Measurements from ENCODE around the gene SMARCD1.

The SMARCD1 gene

DNA sequence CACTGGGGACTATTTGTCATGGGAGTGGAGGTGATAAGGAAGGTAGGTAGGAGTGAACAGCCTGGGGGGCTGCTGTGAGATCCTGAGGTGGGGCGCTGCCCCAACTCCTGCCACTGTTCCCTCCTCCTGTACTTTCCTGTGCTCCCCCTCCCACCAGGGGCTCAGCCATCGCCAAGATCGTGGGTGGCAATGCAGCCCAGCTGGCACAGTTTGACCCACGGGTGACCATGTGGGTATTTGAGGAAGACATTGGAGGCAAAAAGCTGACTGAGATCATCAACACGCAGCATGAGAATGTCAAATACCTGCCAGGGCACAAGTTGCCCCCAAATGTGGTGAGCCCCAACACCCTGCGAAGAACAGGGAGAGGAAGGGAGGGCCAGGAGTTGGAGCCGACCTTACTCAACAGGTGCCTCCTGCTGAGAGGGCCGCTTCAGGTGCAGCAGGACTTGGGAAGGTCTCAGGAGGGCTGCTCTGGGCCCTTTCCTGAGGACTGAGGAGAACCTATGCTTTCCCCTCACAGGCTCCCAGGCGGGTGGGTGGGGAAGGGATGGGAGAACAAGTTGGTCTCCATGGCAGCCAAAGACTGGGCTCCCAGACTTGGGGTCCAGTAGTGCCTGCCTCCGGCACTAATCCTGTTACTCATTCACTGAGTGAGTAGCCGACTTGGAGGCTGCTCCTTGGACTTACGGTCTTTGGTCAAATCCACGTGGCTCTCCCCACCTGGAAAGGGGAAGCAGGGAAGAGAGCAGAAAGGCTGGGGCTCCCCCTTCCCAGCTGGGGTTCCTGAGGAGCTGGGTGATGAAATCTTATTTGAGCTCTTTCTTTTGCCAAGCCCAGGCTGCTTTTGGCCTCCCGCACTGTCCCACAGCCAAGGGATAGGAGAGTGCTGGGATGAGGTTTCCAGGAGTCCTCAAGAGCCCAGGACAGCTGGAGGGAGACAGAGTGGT, 19.6 kb downstream of the SMARCD1 start:
- DNase-seq = no peak

DNA sequence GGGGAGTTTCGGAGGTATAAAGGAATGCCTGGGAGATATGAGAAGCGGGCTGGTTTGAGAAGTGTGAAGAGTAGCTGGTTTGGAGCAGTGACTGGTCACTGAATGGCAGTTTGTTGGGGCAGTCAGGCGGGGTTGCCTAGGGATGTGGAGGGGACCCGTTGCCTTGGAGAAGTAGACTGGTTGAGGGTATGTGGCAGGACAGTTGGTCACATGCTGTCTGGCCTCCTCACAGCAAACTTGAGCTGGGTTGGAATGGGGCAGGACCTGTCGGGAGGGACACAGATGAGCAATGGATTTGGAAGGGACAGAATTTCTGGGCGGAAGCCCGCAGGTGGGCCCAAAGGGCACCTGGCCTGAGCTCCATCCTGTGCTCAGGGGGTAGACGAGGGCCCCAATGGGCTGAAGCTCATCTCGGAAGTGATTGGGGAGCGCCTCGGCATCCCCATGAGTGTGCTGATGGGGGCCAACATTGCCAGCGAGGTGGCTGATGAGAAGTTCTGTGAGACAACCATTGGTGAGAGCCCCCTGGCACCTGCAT, 20.8 kb downstream of the SMARCD1 start:
- DNase-seq = no peak

DNA sequence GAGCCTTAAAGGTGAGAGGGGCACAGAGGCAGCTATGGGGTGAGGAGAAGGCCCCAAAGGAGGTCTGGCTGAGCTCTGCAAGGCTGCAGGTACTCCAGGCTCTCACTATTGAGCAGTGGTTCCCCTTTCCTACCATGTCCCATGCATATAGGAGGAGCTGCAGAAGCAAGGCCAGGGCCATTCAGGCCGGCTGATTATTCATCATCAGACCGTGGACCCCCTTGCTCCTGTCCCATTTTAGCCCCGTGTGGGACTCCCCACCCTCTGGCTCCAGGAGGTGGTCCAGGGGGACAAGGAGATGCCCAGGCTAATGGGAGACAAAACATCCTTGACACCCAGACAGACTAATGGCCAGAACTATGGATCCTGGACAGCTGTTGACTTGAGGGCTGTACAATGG, 21.8 kb downstream of the SMARCD1 start:
- DNase-seq = no peak

DNA sequence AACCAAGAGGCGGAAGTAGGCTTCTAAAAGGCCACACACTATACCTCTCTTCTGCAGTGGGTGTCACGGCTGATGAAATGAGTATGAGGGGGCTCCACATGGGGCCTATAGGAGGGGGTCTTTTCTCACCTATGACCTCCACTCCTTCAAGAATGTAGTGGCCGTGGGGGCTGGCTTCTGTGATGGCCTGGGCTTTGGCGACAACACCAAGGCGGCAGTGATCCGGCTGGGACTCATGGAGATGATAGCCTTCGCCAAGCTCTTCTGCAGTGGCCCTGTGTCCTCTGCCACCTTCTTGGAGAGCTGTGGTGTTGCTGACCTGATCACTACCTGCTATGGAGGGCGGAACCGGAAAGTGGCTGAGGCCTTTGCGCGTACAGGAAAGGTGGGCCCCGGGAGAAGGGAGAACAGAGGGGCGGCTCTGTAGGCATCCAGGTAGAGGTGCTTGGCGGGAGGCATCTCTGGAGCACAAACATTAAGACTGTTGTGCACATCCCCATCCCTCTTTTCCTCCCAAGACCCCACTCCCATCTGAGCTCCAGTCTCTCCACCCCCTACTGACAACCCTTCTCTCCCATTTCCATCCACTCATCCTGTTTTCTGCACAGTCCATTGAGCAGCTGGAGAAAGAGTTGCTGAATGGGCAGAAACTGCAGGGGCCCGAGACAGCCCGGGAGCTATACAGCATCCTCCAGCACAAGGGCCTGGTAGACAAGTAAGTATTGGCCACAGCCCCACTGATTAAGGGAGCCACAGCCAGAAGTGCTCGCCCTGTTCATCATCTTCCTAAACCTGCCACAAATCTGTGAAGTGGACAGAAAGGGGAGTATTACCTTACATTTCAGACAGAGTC, 22.5 kb downstream of the SMARCD1 start:
- no peak for DNase-seq

DNA sequence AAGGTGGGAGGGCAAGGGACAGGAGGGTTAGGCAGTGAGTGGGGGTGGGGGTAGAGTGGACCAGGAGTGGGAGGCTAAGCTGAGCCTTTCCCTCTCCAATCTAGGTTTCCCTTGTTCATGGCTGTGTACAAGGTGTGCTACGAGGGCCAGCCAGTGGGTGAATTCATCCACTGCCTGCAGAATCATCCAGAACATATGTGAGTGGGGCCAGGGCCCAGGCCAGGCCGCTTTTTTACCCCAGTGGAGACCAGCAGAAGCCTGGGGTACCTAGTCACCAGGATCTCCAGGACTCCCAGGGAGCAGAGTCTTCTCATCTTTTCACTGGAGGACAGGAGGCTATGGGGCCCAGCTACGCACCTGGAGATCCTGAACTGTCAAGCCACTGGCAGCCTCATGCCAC, 24.2 kb downstream of the SMARCD1 start:
- DNase-seq = no peak

DNA sequence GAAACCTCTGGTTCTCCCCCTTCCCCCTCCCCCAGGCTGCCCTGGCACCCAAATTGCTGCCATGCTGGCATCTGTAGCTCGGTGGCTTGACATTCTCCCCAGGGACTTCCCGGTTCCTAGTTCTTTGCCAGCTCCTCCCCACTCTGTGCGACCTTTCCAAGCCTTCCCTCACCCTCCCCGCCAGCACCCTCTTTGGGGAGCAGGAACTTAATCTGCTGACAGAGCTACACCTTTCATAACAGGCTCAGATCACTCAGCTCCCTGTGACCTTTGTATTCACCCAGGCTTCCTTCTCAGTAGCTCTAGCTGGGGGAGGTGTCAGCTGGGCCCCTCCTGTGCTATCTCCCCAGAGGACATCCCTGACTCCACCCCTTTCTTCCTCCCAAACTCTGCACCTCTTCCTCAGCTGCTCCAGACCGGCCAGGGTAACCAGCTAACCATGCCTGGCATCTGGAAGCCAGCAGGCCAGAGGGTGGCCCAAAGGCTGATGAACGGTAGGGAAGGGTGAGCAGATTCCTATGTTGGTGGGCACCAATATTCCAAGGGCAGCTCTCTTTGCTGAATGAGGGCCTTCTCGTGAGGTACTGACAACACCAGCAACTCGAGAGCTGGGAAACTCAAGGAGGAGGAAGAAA, 25.1 kb downstream of the SMARCD1 start:
- no peak for DNase-seq

DNA sequence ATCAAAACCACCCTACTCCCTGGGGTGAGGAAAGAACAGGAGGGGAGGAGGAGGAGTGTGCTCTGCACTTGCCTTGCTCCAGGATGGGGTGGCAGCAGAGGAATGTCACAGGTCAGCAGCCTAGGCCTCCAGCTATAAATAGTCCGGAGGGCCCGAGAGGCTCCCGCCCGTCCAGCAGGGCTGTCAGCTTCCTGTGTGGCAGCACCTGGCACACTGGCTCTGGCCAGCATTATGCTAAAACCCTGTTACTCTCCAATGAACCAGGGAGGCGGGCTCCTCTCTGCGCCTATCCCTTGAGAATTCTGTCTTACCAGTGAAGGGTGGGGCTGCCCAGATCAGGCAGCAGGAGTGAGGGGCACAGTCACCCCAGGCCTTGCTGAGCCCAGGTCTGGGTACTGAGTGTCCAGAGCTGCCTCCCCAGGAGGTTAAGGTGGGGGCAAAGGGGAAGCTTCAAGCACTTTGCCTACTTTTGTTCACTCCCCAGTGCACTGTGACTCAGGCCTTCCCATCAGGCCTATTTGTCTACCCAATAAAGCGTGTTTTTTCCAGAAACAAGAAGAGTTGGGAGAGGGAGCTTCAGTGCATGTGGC, 25.7 kb downstream of the SMARCD1 start:
- no peak for DNase-seq

DNA sequence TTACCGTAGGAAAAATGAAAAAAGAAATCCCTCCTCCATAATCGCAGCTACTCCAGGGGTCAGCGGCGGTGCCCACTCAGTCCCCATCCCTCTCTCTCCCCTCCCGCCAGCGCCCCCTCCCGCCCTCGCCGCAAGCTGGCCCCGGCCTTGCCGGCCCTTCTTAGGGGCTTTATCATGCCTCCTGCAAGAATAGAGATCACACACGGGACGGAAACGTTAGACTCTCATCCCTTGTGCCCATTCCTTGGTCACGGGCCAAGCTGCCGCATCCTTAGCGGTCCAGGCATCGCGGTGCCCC, 26.2 kb downstream of the SMARCD1 start:
- DNase-seq = no peak

DNA sequence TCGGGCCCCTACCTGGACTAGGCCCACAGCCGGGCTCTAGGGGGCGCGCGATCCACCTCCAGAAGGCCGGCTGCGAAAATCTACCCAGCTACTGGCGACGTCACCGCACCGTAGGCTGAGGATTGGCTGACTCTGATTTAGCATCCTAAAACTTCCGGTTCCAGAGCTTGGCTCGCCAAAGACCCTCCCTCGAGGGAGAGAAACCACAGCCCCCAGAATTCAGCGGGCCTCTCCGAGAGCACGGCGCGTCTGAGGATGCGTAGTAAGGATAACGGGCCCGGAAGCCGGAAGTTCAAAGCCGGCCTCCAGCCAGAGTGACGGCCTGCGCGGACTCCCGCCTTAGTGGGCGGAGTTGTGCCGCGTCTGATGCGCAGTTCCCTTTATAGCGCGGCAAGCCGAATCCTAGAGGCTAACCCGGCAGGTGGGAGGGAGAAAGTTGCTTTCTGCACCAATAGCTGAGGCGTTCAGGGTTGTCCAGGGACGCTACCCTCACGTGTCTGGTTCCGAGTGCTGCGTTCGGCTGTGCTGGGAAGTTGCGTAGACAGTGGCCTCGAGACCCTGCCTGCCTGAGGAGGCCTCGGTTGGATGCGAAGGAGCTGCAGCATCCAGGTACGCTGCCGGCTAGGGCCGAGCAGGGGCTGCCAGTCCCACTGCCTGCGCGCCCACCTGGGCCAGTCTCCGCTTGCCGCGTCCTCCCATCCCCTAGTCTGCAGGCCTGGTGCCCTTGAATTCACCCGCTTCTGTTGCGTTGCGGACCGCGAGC, 26.7 kb downstream of the SMARCD1 start, which contains the start of gene COX14:
Gene COX14, plus strand, starts transcription at position 544 of the 763 bp plus-strand sequence. CDS start 7,808 bp downstream, outside the sequence.
- DNase-seq = peak; percentile 100

DNA sequence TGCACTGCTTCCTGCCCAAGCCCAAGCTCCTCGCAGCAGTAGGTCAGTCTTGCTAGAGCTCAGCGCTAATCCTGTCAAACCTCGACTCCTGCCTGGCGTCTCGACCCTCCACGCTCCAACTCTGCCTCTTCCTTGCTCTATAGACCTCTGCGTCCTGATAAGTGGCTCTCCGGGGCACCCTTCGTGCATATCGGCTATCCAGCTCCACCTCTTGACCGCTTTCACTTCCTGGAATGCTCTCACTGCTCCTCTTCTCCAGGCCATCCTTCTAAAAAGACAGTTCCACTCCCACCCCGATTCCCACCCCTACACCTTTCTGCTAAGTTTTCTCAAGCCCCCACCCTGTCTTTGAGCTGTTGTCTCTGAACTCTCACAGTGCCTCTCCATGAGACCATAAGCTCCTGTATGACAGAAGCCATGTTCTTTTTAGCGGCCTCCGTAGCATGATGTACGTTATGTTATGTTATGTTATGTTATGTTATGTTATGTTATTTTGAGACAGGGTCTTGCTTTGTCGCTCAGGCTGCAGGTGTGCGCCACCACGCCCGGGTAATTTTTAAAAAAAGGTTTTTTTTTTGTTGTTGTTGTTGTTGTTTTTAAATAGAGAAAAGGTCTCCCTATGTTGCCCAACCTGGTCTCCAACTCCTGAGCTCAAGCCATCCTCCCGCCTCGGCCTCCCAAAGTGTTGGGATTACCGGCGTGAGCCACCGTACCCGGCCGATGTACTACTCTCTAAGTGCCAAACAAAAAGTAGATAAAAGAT, 27.5 kb downstream of the SMARCD1 start:
- DNase-seq = no peak

DNA sequence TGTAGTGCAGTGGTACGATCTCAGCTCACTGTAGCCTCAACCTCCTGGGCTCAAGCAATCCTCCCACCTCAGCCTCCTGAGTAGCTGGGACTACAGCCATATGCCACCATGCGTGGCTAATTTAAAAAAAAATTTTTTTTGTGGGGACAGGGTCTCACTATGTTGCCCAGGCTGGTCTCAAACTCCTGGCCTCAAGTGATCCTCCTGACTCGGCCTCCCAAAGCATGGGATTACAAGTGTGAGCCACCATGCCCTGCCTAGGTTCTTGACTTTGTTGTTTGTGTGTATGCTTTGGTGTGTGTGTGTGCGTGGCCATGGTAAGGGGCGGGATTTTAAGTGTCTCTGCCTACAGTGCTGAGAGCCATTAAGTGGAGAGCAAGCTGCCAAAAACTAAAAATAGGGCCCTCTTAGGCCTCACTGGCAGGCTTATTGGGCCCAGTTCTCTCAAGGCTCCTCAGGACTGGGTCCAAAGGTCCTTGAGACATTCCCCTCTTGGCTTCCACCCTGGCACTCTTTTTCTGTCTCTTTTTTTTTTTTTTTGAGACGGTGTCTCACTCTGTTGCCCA, 32.0 kb downstream of the SMARCD1 start:
- no peak for DNase-seq

DNA sequence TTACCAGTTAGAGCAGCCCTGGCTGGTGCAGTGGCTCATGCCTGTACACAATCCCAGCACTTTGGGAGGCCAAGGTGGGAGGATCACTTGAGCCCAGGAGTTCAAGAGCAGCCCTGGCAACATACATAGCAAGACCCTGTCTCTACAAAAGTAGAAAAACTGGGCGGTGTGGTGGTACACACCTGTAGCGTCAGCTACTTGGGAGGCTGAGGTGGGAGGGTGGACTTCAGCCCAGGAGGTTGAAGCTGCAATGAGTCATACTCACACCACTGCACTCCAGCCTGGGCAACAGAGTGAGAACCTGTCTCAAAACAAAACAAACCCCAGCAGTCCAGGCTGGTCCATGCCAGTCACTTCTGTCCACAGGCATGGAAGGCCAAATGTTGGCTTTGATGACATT, 34.2 kb downstream of the SMARCD1 start:
- DNase-seq = no peak

DNA sequence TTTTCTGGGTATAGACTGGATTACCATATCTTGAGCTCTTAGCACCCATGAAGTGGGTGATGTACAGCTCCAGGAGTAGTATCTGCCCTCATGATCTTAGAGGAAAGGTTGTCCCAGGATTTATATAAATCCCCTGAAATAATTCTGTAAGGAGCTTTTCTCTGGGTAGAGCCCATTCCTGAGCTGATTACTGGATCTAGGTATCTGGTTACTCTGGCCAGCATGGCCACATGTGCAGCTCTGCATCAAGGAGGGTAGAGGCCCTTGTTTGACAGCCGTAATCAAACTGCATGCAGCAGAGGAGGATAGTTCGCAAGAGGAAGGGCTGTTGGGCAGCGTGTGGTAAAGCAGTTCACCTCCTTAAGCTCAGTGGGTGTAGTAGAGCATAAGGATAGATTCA, 35.4 kb downstream of the SMARCD1 start:
- DNase-seq = no peak

DNA sequence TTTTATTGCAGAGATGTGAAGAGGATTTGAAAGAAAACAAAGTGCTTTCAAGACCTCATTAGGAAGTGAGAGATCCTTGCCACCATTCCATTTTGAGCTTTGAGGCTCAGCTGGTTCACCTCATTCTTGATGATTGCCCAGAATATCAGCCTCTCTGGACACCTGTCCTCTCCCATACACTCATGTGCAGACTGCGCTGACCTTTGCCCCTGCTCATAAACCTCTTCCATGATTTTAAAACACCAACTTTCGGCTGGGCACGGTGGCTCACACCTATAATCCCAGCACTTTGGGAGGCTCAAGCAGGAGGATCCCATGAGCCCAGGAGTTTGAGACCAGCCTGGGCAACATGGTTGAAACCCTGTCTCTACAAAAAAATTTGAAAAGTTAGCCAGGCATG, 35.8 kb downstream of the SMARCD1 start:
- DNase-seq = no peak

DNA sequence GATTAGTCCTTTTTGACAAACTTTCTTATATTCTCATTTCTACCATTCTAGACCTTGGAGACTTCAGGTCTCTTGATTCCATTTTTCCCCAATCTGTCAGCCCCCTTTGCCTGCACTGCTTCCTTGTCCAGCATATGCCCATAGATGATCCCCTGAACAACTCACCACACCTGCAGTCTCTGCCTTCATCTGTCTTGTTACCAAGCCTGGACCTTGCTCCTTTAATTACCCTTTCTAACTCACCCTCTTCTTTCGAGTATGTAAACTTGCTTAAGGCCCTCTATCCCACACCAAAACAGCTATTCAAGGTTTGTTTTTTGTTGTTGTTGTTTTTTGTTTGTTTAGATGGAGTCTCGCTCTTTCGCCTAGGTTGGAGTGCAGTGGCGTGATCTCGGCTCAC, 36.5 kb downstream of the SMARCD1 start:
- no peak for DNase-seq

DNA sequence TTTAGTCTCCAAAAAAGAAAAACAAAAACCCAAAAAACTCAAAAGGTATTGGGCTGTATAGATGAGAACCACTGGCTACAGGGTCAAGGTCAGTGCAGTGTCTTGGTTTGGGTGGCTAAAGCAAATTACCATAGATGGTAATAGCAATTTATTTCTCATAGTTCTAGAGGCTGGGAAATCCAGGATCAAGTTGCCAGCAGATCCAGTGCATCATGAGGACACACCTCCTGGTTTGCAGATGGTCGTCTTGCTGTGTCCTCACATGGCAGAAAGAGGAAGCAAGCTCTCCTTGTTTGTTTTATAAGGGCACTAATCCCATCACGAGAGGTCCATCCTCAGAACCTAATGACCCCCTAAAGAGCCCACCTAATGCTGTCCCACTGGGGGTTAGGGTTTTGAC, 38.1 kb downstream of the SMARCD1 start:
- no peak for DNase-seq

DNA sequence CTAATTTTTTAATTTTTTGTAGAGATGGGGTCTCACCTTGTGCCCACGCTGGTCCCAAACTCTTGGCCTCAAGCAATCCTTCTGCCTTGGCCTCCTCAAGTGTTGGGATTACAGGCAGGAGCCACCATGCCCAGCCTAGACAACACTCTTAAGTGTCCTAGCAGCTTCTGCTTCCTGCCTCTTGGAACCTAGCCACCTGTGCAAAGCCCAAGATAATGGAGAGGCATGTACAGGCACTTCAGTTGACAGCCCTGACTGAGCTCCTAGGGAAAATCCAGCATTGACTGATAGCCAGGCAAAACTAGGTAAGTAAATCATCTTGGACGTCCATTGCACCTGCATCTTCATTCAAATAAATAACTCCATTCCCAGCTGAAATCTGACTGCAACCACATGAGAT, 42.4 kb downstream of the SMARCD1 start:
- DNase-seq = no peak

DNA sequence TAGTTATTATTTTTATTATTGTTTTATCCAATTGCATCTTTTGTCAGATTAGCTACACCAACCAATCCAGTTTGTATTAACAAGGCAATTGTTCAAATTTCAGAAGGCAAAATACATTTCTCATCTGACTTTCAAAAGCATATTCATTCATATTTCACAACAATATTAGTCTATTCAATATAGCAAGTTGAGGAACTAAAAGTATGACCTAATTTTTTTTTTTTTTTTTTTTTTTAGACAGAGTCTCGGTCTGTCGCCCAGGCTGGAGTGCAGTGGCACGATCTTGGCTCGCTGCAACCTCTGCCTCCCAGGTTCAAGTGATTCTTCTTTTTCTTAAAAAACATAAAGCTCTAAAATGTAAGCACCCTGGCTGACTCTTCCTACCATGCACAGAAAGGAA, 44.1 kb downstream of the SMARCD1 start:
- DNase-seq = no peak

DNA sequence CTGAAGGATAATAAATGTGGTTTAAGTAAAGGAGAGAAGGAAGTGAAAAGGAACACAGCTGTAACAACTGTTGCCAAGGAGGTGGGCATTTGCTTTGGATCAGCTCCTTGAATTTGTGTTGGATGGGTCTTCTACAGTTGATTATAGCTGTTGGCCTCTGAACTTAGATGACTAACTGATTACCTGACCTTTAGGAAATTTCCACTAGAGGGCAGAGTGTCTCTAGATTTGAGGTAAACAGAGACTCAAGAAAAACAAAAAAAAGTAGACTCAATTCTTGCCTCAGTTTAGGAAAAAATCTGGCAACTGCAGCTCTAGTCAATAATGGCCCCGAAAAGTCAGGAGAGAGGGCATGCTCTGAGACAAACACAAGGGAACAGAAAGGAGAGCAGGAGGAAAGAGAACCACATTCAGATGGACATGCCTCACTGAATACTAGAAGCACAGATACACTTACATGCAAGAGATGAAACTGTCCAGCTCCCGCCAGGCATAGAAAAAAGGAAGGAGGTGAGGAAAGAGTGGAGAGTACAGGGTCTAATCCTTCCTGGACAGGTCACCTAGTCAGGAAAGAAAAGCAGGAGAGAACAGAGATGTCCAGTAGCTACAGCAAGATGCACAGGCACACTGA, 47.5 kb downstream of the SMARCD1 start:
- DNase-seq = no peak

DNA sequence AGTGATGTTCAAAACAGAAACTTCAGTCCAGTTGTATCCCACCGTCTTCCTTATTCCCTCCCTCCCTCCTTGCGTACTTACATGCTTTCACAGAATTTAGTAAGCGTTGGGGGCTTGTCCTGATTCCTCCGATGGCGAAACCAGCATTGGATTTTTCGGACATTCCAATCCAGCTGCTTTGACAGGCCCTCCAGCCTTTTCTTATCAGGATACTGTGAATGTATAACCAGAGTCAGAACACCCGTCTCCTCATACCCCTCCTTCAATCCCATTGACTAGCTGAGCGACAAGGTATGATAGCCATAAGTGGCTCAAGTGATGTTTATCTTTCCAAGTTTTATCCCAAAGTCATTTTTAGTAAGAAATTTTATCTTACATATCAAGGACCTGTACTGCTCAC, 57.9 kb downstream of the SMARCD1 start:
- no peak for DNase-seq
